Measurements from ENCODE around the gene EFNA3.
A peak's percentile ranks its signal among the peaks of the same experiment; 100 is the strongest.

EFNA3 gene

DNA sequence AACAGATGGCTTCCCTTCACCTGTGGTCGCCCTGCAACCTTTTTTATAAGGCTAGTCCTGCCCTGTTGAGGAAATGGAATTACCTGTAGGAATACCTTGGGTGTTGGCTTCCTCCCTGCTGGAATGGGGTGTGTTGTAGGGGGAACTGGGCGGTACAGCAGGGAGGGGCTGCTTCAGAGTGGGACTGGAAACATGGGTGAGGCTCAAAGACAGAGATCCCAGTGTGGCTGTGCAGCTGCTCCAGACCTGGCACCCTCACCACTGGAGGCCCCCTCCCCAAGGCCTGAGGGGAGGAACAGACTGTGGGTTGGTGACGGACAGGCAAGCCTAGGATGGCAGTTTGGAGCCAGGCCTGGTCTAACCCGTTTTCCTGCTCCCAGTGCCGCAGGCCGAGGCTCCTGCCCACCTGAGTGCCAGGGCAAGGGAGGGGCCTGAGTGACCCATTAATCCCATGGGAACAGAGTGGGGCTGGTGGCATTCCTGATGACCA is 4.5 kb downstream of the EFNA3 start:
- no peak for DNase-seq (ENCODE audit: low spot score)

DNA sequence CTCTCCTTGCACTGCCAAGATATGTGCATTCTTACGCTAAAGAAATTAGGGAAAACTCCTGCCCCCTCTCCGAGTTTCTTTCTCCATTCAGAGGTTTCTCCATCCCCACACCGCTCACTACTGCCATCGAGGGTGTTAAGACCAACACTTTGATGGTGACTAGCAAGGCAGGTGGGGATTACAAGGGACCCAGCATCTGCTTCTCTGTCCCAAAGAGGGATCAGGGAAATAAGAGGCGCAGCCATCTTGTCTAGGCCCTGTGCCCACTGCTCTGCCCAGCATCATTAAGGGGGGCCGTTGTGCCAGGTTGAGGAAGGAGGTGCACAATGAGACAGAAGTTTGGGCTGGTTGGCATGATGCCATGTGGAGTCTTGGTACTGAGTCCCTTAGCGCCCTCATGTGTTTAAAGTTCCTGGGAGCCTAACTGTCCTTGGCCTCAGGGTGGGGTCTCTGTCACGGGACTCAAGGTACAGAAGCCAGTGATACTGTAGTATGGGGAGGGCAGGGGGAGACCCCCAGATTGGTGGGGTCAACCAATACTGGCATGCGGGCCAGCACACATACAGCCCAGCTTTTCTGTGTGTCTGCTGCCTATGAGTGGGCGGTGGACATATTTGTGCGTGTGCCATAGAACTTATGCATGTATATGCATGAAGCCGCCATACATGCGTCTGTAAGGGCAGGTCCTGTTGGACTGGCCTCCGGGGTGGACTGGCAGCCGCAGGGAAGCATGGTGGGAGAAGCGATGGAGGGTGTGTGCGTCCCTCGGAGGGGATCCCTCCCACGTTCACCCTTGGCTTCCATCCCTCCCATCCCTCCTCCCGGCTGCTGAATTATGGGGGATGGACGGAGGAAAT is 5.5 kb downstream of the EFNA3 start:
- DNase-seq (ENCODE audit: low spot score): no peak

DNA sequence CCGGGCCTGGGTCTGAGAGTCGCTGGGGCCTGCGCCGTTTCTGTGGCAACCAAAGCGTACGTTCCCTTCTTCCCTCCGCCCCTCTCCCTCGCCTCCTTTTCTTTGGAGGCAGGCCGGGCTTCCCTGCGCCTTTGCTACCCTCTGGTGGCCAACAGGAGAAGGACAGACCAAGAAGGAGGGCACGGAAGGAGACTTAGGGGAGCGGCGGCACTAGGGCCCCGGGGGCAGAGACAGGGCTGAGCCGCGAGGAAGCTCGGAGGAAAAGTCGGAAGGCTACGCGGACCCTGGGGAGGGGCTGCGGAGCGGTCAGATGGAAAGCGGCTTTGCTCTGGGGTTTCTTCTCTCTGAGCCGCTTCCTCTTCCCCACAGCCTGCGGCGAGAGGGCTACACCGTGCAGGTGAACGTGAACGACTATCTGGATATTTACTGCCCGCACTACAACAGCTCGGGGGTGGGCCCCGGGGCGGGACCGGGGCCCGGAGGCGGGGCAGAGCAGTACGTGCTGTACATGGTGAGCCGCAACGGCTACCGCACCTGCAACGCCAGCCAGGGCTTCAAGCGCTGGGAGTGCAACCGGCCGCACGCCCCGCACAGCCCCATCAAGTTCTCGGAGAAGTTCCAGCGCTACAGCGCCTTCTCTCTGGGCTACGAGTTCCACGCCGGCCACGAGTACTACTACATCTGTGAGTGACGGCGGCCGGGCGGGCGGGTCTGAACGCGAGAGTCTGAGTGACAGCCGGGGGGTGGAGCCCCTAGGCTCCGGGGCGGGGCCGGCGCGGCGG is 6.3 kb downstream of the EFNA3 start:
- DNase-seq (ENCODE audit: low spot score): peak; percentile 99

DNA sequence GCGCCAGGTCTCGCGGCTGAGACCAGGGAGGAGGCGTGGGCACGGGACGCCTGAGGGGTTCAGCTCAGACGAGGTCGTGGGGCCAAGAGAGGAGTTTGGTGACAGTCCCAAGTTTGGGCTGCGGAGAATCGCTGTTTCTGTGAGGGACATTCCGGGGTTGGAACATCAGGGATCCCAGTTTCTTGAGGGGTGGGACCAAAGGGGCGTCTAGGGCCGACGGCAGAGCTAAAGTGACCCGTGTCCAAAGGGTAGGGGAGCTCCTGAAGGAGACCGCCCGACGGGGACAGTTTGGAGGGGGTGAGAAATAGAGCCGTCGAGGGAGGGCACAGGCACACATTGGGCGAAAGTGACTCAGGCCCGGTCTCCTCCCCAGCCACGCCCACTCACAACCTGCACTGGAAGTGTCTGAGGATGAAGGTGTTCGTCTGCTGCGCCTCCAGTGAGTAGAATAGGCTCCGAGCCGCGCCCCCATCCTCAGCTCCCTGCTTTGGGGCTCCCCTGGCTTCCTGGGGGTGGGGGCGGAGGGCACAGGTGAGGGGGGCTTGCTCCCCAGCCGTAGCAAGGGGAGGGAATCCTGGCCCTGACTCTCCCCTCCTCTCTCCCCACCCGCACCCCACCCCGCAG is 7.0 kb downstream of the EFNA3 start:
- DNase-seq (ENCODE audit: low spot score): no peak

DNA sequence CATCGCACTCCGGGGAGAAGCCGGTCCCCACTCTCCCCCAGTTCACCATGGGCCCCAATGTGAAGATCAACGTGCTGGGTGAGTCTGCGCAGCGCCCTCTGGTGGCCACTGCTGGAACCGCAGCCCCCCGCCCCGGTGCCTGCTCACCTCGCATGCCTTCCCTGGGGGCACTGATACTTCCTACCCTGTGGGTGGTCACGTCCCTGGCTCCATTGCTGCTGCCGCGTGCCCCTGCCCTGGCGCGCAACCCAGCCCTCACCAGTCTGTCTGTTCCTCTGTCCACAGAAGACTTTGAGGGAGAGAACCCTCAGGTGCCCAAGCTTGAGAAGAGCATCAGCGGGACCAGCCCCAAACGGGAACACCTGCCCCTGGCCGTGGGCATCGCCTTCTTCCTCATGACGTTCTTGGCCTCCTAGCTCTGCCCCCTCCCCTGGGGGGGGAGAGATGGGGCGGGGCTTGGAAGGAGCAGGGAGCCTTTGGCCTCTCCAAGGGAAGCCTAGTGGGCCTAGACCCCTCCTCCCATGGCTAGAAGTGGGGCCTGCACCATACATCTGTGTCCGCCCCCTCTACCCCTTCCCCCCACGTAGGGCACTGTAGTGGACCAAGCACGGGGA is 7.6 kb downstream of the EFNA3 start:
- DNase-seq (ENCODE audit: low spot score): peak; percentile 70

DNA sequence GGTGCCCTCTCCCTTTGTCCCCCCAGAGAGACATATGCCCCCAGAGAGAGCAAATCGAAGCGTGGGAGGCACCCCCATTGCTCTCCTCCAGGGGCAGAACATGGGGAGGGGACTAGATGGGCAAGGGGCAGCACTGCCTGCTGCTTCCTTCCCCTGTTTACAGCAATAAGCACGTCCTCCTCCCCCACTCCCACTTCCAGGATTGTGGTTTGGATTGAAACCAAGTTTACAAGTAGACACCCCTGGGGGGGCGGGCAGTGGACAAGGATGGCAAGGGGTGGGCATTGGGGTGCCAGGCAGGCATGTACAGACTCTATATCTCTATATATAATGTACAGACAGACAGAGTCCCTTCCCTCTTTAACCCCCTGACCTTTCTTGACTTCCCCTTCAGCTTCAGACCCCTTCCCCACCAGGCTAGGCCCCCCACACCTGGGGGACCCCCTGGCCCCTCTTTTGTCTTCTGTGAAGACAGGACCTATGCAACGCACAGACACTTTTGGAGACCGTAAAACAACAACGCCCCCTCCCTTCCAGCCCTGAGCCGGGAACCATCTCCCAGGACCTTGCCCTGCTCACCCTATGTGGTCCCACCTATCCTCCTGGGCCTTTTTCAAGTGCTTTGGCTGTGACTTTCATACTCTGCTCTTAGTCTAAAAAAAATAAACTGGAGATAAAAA is 8.4 kb downstream of the EFNA3 start:
- DNase-seq (ENCODE audit: low spot score): no peak

DNA sequence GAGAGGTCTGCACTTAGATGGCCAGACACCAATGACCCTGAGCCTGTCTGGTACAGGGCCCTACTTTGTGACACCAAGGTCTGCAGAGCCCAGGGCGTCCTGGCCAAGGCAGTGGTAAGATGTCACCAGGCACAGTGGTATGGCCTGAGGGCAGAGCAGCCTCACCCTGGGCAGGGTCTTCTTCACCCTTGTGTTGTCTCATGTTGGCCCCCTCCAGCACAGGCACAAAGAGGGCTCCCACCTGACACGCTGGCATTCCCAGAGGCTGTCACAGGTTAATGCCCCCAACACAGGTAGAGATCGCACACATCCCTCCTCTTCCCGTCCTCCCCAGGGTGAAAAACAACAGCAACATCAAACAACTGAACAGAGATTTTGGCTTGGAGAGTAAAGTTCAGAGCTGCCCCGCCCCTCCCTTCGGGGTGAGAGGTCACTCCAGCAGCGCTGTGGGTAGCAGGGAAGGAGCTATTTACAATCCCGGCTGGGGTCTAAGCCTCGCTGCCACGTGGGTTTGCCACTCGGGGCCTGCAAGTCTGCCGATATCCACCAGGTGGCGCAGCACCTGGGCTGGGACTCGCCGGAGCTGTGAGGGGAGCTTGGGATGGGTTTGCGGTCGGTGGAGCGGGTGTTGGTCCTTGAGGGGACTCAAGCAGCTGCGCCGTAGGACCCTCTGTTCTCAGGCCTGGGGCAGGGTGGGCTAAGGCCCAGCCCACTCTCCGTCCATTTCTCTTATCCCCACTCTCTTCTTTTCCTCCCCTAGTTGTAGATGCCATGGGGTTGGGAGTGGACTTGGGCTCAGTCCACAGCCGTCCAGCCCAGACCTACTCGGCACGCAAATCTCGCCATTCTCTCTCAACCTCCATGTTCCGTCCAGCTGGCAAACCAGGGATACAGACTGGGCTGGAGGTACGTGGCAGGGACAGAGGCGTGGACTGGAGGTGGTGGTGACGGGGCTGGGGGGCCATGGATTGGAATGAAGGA is 12.7 kb downstream of the EFNA3 start:
- DNase-seq (ENCODE audit: low spot score): peak; percentile 89

DNA sequence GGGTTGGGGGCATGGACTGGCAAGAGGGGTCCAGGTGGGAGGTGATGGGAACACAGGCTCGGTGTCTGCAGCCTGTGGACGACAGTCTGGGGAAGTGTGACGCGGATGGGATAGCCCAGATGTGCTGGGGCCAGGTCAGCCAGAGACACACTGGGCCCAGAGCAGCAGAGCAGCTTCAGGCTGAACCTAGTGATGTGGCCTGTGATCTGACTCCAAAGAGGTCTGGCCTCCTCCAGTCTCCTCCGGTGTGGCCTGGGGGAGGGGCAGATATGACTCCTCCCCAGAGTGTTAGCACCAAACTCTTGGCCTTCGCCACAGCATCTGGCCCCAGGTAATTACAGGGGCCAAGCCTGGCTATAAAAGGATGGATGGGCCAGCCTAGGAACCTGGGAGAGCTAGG is 13.5 kb downstream of the EFNA3 start:
- no peak for DNase-seq (ENCODE audit: low spot score)

DNA sequence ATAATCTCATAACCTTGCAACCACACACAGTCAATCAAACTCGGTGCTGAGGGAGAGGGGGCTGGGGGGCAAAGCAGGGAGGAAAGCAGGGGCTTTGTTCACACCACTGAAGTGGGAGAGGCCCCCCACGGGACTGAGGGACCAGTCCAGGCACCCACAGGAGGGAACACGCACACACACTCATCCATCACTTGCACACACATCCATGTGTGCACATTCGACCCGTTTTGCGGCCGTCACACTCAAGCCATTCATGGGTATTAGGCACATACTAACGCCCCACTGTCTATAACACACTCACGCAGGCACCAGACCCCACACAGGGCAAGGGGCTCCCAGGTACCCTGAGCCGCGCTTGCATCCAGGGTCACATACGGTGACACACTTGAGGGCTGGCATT is 14.0 kb downstream of the EFNA3 start:
- DNase-seq (ENCODE audit: low spot score): no peak

DNA sequence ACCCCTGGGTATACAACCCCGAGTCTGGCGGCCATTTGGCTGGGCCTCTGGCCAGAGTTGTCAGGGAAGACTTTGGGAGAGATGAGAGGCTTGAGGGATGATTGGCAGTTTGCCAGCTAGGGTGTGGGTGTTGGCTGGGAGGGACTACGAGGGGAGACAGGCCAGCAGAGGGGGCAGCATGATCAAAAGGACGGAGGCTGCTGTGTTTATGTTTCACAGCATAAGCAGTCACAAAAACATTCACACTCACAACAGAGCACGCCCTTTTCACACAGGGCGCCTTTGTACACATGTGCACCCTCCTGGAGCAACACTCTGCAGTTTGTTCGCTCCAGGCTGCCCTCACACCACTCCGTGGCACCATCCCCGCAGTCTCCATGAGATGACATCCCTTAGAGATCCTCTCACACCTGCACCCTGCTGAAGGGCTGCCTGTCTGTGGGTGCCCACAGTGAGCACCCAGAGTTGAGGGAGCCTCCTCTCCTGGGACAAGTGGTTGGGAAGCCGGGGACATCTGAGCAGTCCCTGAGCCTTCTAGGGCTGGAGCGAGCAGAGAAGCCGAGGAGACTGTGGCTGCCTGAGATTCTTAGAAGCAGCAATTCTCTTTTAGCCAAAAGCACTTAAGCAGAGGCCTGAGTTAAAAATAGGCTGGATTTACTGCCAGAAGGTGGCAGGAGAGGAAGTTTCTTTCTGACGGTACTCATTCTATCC is 15.4 kb downstream of the EFNA3 start:
- DNase-seq (ENCODE audit: low spot score): peak; percentile 78

DNA sequence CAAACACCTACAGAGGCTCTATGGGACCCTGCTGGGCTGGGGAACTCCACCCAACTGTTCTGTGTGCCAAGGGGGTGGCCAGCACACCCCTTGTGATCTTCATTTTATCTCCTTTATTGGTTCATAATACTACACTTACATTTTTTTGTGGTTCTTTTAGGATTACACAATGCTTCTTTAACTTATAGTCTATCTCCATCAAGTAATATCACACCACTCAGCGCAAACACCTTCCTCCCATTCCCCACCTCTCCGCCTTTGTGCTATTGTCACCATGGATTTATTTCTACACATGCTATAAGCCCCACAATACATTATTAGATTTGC is 15.9 kb downstream of the EFNA3 start:
- DNase-seq (ENCODE audit: low spot score): no peak

DNA sequence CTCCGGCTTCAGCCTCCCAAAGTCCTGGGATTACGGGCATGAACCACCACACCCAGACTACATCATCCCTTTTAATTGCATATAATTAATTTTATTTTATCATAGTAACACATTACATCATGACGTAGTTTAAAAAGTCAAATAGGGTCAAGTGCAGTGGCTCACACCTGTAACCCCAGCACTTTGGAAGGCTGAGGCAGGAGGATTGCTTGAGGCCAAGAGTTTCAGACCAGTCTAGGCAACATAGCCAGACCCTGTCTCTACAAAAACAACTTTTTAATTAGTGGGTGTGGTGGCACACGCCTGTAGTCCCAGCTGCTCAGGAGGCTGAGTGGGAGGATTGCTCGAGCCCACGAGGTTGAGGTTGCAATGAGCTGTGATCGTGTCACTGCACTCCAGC is 20.7 kb downstream of the EFNA3 start:
- DNase-seq (ENCODE audit: low spot score): no peak

DNA sequence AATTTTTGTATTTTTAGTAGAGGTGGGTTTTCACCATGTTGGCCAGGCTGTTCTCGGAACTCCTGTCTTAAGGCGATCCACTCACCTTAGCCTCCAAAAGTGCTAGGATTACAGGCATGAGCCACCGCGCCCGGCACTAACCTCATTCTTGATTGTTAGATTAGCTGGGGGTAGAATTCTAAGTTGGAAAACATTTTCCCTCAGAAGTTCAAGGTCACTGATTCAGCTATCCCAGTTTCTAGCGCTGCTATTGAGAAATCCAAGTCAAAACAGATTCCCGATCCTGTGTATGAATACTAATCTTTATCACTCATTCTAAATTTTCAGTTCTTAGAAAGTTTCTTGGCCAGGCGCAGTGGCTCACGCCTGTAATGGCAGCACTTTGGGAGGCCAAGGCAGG is 24.7 kb downstream of the EFNA3 start:
- DNase-seq (ENCODE audit: low spot score): no peak

DNA sequence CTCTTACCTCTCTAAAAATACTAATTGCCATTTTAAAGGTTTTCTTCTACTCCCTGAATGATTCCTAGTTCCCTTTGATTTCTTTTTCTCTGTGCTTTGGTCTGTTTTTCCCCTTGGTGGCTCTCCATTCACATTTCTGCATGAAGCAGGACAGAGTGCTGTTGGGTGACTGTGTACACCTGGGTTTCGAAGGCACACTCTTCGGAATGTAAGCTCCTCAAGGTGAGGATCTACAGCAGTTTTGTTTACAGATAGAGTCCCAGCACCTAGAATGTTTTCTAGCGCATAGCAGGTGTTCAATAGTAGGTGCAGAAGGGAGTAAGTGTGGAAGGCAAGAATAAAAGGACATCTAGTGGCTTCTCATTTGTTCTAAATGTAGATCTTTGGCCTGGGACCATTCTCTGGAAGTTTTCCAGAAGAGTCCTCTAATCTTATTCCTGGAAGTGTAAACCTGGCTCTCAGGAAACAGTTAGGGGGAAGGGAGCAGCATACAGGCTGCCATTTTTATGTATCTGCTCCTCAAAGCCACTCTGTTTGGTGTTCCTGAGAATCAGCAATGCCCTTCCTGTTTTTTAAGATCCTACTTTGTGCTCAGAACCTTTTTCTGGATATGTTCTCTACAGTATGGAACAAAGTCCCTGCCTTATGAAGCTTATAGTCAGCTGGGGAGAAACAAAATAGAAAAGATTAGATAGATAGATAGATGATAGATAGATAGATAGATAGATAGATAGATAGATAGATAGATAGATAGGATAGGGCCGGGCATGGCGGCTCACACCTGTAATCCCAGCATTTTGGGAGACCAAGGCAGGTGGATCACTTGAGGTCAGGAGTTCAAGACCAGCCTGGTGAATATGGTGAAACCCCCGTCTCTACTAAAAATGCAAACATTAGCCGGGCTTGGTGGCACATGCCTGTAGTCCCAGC is 26.2 kb downstream of the EFNA3 start:
- DNase-seq (ENCODE audit: low spot score): no peak

DNA sequence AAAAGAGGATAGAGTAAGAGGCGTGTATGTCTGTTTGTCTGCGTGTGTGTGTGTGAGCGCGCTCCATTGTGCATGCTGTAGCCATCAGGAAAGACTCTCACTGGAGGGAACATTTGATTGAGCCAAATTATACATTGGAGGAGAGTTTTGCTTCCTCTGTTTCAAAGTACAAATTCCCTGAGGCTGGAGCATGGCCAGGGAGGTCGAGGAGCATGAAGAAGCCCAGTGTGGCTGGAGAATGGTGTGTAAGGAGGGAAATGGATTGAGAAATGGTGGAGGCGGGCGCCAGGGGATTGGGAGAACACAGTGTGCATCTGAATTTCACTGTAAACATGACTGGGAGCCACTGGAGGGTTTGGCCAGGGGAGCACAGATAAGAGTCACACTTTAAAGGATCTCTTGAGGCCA is 27.0 kb downstream of the EFNA3 start:
- no peak for DNase-seq (ENCODE audit: low spot score)

DNA sequence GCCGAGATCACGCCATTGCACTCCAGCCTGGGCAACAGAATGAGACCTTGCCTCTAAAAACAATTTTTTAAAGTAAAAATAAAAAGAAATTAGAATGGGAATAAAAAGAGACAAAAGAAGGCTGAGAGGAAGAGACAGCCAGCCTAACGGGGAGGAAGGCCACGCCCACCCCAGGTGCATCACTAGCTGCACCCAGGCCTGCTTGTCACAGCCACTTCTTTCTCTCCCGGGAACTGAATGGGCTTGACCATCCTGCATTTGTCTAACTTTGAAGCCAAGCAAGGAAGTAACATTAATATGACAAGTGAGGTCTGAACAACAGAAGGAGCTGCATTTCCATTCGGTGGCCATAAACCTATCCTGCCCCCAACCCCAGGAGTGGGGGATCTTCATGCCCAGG is 28.2 kb downstream of the EFNA3 start:
- DNase-seq (ENCODE audit: low spot score): no peak

DNA sequence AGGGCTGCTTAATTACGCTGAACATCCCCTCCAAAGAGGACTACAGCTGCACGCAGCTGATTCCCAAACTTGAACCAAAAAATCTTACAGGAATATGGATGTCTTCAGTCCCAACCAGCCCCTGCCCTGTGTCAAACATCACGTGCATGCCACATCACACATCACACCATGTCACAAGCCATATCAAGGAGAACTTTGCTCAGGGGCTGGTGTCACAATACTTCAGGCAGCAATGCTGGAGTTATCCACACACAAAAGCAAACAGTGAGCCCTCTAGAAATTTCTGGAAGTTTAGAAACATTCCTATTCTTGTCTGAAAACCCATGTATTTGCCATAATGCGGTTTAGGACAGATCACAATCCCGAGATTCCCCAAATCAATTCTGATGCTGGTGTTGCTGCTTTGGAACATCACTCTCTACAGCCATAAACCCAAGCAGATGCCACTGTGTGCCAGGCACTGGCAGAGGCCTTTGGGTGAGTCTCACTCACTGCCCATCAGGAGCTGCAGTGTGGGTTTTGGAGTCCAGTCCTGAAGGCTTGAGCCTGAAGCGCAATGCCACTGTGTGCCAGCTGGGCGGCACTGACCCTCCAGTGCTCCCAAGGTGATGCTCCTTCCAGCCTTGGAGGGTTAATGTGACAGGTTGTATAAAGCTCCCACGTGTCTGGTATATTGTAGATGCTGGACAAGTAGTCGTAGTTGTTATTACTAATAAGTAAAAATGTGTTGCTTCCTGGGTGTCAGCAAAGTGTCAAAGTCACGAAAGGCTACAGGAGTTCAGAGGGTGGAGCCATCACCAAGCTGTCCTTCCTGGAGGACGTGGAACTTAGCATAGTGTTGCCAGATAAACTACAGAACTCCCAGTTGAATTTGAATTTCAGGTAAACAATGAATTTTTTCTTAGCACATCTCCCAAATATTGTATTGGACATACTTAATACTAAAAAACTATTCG is 28.9 kb downstream of the EFNA3 start:
- DNase-seq (ENCODE audit: low spot score): no peak

All from SK-N-DZ (cell line).